Kidney epithelial cell (primary cell): Measurements from ENCODE around the gene EPB41L1. TPM values are rescaled to one million over a fixed set of nuclear protein-coding genes. Genes with fewer than 3 reads are reported as not detected.

ENCODE experiments used
- DNase-seq: peaks from one replicate; pipeline ENCODE4 v3.0.0-alpha.2; 2010; ENCODE audit warnings: low read depth
- H3K27me3 ChIP-seq: 2 replicates; pipeline ENCODE4 v1.6.0; 2011; ENCODE audit warnings: low read length; ENCODE audit not compliant: control insufficient read depth, insufficient read depth
- H3K36me3 ChIP-seq: 2 replicates; pipeline ENCODE4 v1.5.1; 2011; ENCODE audit warnings: low read length; ENCODE audit not compliant: control insufficient read depth, insufficient read depth
- H3K4me3 ChIP-seq: 2 replicates; pipeline ENCODE4 v1.5.1; 2011; ENCODE audit warnings: low read depth, mild to moderate bottlenecking, control low read depth, low read length
- CTCF ChIP-seq: IDR thresholded peaks from 2 replicates; pipeline ENCODE4 v1.5.1; 2011; ENCODE audit warnings: mild to moderate bottlenecking, moderate library complexity, low read length, control low read depth, inconsistent platforms; ENCODE audit not compliant: insufficient read depth, poor library complexity, severe bottlenecking
- total RNA-seq: library from RNA; depleted of rRNA; stranded (reverse); fragments of >200 nt; gene quantifications from 2 replicates; pipeline ENCODE4 v1.2.3, GENCODE V29; 2015

The EPB41L1 gene
- 25.0 and 28.0 TPM in 2 replicates for total RNA-seq

DNA sequence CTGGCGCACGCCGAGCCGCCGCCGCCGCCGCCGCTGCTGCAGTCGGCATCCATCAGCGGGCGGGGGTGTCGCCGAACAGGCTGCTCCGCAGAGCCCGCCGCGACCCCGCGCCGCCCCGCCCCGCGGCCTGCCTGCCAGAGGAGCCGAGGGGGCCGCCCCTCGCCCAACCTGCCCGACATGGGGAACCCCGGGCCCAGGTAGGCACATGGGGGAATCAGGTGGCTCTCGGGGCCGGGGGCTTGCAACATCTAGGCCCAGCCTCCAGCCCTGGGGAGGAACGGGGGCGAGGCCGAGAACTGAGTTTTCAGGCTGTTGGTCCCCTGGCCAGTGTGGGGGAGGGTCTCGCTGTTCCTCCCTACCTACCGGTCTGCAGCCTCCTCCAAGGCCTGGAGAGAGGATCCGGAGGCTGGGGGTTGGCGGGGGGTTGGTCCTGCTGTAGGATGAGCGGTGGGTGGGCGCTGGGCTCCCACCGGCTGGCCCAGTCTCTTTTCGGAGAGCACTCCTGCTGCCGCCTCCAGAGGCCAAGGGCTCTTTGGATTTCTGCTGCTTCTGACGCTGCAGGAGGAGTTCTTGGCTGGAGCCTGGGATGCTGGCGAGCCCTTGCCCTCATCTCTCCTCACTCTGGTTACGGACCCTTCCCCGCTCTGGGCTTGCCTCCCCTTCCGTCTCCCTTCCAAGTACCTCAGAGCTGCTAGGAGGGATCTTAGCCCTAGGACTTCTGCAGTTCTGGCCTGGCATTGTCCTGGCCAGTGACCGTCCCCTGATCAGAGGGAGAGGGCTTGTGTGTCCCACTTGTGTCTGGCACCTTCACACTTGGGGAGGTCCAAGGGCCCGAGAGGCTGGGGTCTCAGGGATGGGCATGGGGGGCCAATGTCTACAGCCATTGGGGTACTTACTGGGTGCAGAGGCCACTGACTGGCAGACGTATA lies at the start of gene EPB41L1:
Gene EPB41L1 (plus strand): TSS at position 41 of the 929 bp plus-strand sequence. CDS start 19,038 bp downstream, outside the sequence.
- DNase-seq = no peak
- no peak for TF ChIP-seq CTCF
- Histone ChIP-seq H3K4me3 (peak within 1 kb of the TSS; percentile 59), H3K36me3 (no peaks in the 10 kb centered on the region), H3K27me3 (peaks cover 5% of the 10 kb centered on the region)

DNA sequence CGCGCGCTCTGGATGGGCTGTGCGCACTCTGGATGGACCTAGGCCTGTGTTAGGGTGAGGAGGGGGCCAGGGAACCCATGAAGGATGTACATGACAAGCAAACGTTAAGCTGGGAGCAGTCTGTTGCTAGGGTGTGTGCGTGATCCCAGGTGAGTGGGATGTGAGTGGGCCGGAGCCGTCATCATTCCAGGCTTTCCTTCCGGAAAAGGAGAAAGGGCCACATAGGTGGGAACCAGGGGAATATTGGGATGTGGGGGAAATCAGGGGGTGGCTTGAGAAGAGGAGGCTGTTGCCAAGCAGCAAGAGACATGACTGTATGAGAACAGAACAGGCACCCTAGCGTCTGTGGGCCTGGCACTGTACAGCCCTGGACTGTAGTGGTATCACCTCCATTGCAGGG lies 49.7 kb upstream of the EPB41L1 start:
- Histone ChIP-seq H3K4me3 (no peak overlapping the region), H3K36me3 (no peaks in the 10 kb centered on the region), H3K27me3 (no peaks in the 10 kb centered on the region)
- DNase-seq = no peak
- TF ChIP-seq CTCF = no peak

DNA sequence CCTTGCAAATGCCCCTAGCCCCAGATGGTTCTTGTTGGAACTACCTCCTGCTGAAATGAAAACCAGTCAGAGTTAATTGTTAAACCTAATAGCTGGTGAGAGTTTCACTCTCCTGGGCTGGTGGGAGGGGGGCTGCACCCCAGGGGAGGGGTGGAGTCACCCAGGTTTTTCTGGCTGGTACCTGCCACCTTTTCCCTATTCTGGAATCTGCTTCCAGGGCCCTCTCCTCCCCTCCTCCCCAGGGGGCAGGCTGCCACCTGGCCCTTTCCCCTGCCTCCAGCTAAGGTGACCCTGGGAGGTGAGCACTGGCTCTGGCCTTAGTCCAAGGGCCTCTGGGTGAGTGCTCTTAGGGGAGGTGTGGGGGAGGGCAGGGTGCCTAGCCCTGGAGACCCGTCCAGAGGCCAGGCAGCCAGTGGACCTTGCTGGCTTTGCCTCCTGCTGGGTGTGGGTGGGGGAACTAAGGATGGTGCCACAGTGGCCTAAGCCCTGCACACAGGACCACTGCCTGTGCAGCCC lies 48.8 kb upstream of the EPB41L1 start:
- Histone ChIP-seq H3K4me3 (no peak overlapping the region), H3K36me3 (no peaks in the 10 kb centered on the region), H3K27me3 (no peaks in the 10 kb centered on the region)
- TF ChIP-seq CTCF = no peak
- DNase-seq = no peak

GRCh38 chr20:36106606-36107005 lies 47.9 kb upstream of the EPB41L1 start:
- Histone ChIP-seq H3K36me3 (no peaks in the 10 kb centered on the region), H3K4me3 (no peak overlapping the region), H3K27me3 (no peaks in the 10 kb centered on the region)
- TF ChIP-seq CTCF = no peak
- no peak for DNase-seq

GRCh38 chr20:36107881-36108280 lies 46.7 kb upstream of the EPB41L1 start:
- no peak overlapping the region for H3K4me3 ChIP-seq
- H3K36me3 ChIP-seq = no peaks in the 10 kb centered on the region
- no peaks in the 10 kb centered on the region for H3K27me3 ChIP-seq
- no peak for DNase-seq
- no peak for TF ChIP-seq CTCF
